ENCODE measurements around the gene TMEM225B.

DNA sequence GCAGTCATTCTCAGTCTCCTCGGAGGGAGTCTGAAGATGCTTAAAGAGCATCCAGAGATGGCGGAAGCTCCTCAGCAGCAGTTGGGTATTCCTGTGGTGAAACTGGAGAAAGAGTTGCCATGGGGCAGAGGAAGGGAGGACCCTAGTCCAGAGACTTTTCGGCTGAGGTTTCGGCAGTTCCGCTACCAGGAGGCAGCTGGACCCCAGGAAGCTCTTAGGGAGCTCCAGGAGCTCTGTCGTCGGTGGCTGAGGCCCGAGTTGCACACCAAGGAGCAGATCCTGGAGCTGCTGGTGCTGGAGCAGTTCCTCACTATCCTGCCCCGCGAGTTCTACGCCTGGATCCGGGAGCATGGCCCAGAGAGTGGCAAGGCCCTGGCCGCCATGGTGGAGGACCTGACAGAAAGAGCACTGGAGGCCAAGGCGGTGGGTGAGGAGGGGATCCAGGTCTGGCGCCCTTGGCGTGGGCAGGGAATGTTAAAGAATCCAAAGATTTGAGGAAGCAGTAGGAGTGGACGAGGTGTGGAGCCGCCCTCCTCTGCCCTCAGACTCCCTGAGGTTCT, 21.6 kb downstream of the TMEM225B start:
- TF ChIP-seq, protein P1, sequence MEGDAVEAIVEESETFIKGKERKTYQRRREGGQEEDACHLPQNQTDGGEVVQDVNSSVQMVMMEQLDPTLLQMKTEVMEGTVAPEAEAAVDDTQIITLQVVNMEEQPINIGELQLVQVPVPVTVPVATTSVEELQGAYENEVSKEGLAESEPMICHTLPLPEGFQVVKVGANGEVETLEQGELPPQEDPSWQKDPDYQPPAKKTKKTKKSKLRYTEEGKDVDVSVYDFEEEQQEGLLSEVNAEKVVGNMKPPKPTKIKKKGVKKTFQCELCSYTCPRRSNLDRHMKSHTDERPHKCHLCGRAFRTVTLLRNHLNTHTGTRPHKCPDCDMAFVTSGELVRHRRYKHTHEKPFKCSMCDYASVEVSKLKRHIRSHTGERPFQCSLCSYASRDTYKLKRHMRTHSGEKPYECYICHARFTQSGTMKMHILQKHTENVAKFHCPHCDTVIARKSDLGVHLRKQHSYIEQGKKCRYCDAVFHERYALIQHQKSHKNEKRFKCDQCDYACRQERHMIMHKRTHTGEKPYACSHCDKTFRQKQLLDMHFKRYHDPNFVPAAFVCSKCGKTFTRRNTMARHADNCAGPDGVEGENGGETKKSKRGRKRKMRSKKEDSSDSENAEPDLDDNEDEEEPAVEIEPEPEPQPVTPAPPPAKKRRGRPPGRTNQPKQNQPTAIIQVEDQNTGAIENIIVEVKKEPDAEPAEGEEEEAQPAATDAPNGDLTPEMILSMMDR (IDR thresholded peaks at IDR 0.05) = no peak
- TF ChIP-seq, protein P2, sequence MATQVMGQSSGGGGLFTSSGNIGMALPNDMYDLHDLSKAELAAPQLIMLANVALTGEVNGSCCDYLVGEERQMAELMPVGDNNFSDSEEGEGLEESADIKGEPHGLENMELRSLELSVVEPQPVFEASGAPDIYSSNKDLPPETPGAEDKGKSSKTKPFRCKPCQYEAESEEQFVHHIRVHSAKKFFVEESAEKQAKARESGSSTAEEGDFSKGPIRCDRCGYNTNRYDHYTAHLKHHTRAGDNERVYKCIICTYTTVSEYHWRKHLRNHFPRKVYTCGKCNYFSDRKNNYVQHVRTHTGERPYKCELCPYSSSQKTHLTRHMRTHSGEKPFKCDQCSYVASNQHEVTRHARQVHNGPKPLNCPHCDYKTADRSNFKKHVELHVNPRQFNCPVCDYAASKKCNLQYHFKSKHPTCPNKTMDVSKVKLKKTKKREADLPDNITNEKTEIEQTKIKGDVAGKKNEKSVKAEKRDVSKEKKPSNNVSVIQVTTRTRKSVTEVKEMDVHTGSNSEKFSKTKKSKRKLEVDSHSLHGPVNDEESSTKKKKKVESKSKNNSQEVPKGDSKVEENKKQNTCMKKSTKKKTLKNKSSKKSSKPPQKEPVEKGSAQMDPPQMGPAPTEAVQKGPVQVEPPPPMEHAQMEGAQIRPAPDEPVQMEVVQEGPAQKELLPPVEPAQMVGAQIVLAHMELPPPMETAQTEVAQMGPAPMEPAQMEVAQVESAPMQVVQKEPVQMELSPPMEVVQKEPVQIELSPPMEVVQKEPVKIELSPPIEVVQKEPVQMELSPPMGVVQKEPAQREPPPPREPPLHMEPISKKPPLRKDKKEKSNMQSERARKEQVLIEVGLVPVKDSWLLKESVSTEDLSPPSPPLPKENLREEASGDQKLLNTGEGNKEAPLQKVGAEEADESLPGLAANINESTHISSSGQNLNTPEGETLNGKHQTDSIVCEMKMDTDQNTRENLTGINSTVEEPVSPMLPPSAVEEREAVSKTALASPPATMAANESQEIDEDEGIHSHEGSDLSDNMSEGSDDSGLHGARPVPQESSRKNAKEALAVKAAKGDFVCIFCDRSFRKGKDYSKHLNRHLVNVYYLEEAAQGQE (IDR thresholded peaks at IDR 0.05; ENCODE audit: insufficient read depth in 1 of 2, low read depth in 2 of 2, low read length in 1 of 2) = no peak

All from Panc1 (cell line).